Measurements from ENCODE around the gene IRX6.

The IRX6 gene

GRCh38 chr16:55324285-55325079 lies 479 bp downstream of the IRX6 start:
- no peak for DNase-seq

- DNase-seq, result no peak
Observed at GRCh38 chr16:55325080-55325447, 1.1 kb downstream of the IRX6 start.

GRCh38 chr16:55325458-55326109 lies 1.6 kb downstream of the IRX6 start:
- DNase-seq, result no peak

- no peak for DNase-seq
Observed at GRCh38 chr16:55326261-55327092, 2.5 kb downstream of the IRX6 start.

- no peak for DNase-seq
Observed at GRCh38 chr16:55328611-55329569, 4.9 kb downstream of the IRX6 start.

GRCh38 chr16:55329791-55330428 lies 5.9 kb downstream of the IRX6 start:
- no peak for DNase-seq

GRCh38 chr16:55330781-55331647 lies 7.0 kb downstream of the IRX6 start:
- no peak for DNase-seq

- no peak for DNase-seq
Observed at GRCh38 chr16:55331648-55332185, 7.7 kb downstream of the IRX6 start.

GRCh38 chr16:55333684-55334083 lies 9.7 kb downstream of the IRX6 start:
- no peak for DNase-seq

- DNase-seq, result no peak
Observed at GRCh38 chr16:55338646-55339045, 14.6 kb downstream of the IRX6 start.

- DNase-seq, result no peak
Observed at GRCh38 chr16:55340445-55340844, 16.4 kb downstream of the IRX6 start.

GRCh38 chr16:55341681-55342080 lies 17.7 kb downstream of the IRX6 start:
- no peak for DNase-seq

GRCh38 chr16:55346475-55346874 lies 22.5 kb downstream of the IRX6 start:
- no peak for DNase-seq

GRCh38 chr16:55349867-55350266 lies 25.9 kb downstream of the IRX6 start:
- DNase-seq, result no peak

- DNase-seq, result no peak
Observed at GRCh38 chr16:55350984-55351383, 27.0 kb downstream of the IRX6 start.

- no peak for DNase-seq
Observed at GRCh38 chr16:55351936-55352335, 27.9 kb downstream of the IRX6 start.

- DNase-seq, result no peak
Observed at GRCh38 chr16:55357241-55357640, 33.2 kb downstream of the IRX6 start.

- no peak for DNase-seq
Observed at GRCh38 chr16:55359946-55360345, 35.9 kb downstream of the IRX6 start.

GRCh38 chr16:55364811-55365210 lies 40.8 kb downstream of the IRX6 start:
- DNase-seq, result no peak

- DNase-seq, result no peak
Observed at GRCh38 chr16:55367301-55367811, 43.4 kb downstream of the IRX6 start.

Measured in DMS153 (cell line).